ENCODE measurements around the gene SLC8B1. TPM values are rescaled to one million over a fixed set of nuclear protein-coding genes. Genes with fewer than 3 reads are reported as not detected.

Gene SLC8B1
- total RNA-seq, 1 donor from 2014 or later, result 27.9 TPM

DNA sequence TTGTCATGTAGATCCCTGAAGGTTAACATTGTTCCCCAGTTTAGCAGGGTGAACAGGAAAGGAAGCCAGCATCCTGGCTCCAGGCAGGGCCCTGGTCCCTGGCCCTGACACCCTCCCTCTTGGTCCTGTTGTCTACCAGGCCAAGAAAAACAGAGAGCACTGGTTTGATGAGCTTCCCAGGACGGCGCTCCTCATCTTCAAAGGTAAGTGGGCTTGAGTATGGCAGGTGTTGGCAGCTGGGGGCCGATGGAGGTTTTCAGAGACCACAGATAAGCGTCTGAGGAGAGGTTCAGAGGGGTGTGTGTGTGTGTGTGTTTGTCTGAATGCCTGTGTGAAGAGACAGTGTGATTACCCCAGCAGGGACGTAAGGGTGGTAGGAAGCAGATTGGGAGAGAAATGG is 56.3 kb downstream of the SLC8B1 start:
- H3K27ac Mint-ChIP-seq (ENCODE audit: unreplicated experiment), result no peak overlapping the region
- H3K27me3 Mint-ChIP-seq (ENCODE audit: unreplicated experiment), result no peaks in the 10 kb centered on the region
- no peaks in the 10 kb centered on the region for H3K36me3 Mint-ChIP-seq (ENCODE audit: unreplicated experiment)
- no peak for DNase-seq
- no peaks in the 10 kb centered on the region for H3K9me3 Mint-ChIP-seq (ENCODE audit: unreplicated experiment)
- H3K4me1 Mint-ChIP-seq (ENCODE audit: low read depth, unreplicated experiment), result no peaks in the 10 kb centered on the region
- TF ChIP-seq, protein P1, sequence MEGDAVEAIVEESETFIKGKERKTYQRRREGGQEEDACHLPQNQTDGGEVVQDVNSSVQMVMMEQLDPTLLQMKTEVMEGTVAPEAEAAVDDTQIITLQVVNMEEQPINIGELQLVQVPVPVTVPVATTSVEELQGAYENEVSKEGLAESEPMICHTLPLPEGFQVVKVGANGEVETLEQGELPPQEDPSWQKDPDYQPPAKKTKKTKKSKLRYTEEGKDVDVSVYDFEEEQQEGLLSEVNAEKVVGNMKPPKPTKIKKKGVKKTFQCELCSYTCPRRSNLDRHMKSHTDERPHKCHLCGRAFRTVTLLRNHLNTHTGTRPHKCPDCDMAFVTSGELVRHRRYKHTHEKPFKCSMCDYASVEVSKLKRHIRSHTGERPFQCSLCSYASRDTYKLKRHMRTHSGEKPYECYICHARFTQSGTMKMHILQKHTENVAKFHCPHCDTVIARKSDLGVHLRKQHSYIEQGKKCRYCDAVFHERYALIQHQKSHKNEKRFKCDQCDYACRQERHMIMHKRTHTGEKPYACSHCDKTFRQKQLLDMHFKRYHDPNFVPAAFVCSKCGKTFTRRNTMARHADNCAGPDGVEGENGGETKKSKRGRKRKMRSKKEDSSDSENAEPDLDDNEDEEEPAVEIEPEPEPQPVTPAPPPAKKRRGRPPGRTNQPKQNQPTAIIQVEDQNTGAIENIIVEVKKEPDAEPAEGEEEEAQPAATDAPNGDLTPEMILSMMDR (IDR thresholded peaks at IDR 0.05; ENCODE audit: partially characterized antibody, unreplicated experiment), result no peak
- H3K4me3 Mint-ChIP-seq (ENCODE audit: unreplicated experiment), result no peak overlapping the region

DNA sequence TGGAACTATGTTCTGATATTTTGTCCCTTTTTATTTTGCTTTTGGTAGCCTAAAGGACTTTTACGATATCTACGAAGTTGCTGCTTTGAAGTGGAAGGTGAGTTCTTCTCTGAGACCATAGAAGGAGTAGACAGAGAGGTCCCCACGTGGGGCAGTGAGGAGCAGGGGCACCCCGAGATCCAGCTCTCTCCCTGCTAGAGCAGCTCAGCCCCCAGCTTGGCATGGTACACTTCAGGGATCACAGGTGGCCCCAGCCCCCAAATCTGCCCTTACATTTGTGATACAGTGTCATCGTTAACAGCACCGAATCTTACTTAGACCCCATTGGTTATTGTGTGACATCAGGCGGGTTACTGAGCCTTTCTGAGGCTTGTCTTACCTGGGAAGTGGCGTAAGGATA is 56.8 kb downstream of the SLC8B1 start:
- no peaks in the 10 kb centered on the region for H3K36me3 Mint-ChIP-seq (ENCODE audit: unreplicated experiment)
- TF ChIP-seq, protein P1 (IDR thresholded peaks at IDR 0.05; ENCODE audit: partially characterized antibody, unreplicated experiment), result no peak
- H3K27me3 Mint-ChIP-seq (ENCODE audit: unreplicated experiment), result no peaks in the 10 kb centered on the region
- no peak overlapping the region for H3K4me3 Mint-ChIP-seq (ENCODE audit: unreplicated experiment)
- H3K27ac Mint-ChIP-seq (ENCODE audit: unreplicated experiment), result no peak overlapping the region
- H3K9me3 Mint-ChIP-seq (ENCODE audit: unreplicated experiment), result no peaks in the 10 kb centered on the region
- DNase-seq, result no peak
- no peaks in the 10 kb centered on the region for H3K4me1 Mint-ChIP-seq (ENCODE audit: low read depth, unreplicated experiment)

DNA sequence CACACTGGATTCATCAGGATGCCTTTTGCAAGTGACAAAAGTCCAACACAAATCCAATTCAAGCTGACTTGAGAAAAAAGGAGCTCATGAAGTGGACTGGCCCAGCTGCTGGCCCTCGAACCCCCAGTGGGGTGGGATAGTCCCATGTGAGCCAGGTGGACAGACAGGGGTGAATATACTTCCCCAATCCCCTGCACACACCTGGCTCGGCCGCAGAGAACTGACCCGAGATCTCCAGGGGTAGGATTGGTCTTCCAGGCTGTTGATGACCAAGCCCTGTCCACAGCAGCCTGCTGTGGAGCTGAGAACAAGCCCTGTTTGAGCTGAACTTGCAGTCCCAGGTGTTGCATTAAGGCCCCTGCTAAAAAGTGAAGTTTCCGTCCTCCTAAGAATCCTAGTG is 57.4 kb downstream of the SLC8B1 start:
- no peak overlapping the region for H3K4me3 Mint-ChIP-seq (ENCODE audit: unreplicated experiment)
- TF ChIP-seq, protein P1 (IDR thresholded peaks at IDR 0.05; ENCODE audit: partially characterized antibody, unreplicated experiment), result no peak
- no peak for DNase-seq
- H3K4me1 Mint-ChIP-seq (ENCODE audit: low read depth, unreplicated experiment), result peaks cover 6% of the 10 kb centered on the region
- H3K36me3 Mint-ChIP-seq (ENCODE audit: unreplicated experiment), result no peaks in the 10 kb centered on the region
- H3K27me3 Mint-ChIP-seq (ENCODE audit: unreplicated experiment), result no peaks in the 10 kb centered on the region
- no peaks in the 10 kb centered on the region for H3K9me3 Mint-ChIP-seq (ENCODE audit: unreplicated experiment)
- no peak overlapping the region for H3K27ac Mint-ChIP-seq (ENCODE audit: unreplicated experiment)

DNA sequence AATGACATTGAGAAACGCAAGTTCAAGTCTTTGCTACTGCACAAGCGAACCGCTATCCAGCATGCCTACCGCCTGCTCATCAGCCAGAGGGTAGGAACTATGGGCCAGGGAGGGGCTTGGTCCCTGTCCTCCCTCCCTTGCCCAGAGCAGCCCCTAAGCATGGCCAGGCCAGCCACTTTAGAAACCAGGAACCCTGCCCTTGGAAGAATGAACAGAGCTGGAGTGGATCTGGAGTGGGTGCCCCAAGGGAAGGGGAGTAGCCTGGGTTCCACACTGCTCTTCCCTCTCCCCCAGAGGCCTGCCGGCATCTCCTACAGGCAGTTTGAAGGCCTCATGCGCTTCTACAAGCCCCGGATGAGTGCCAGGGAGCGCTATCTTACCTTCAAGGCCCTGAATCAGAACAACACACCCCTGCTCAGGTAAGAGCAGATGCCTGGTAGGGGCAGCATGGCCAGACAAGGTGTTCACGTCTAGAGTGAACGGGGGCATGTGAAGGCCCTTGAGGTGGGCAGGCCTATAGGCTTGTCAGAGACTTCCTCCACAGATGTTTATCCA is 57.9 kb downstream of the SLC8B1 start:
- no peak for DNase-seq
- Mint-ChIP-seq H3K9me3 (ENCODE audit: unreplicated experiment) (no peaks in the 10 kb centered on the region), H3K27me3 (ENCODE audit: unreplicated experiment) (no peaks in the 10 kb centered on the region), H3K4me3 (ENCODE audit: unreplicated experiment) (no peak overlapping the region), H3K27ac (ENCODE audit: unreplicated experiment) (no peak overlapping the region), H3K4me1 (ENCODE audit: low read depth, unreplicated experiment) (peaks cover 11% of the 10 kb centered on the region), H3K36me3 (ENCODE audit: unreplicated experiment) (no peaks in the 10 kb centered on the region)
- TF ChIP-seq, protein P1 (IDR thresholded peaks at IDR 0.05; ENCODE audit: partially characterized antibody, unreplicated experiment), result no peak

DNA sequence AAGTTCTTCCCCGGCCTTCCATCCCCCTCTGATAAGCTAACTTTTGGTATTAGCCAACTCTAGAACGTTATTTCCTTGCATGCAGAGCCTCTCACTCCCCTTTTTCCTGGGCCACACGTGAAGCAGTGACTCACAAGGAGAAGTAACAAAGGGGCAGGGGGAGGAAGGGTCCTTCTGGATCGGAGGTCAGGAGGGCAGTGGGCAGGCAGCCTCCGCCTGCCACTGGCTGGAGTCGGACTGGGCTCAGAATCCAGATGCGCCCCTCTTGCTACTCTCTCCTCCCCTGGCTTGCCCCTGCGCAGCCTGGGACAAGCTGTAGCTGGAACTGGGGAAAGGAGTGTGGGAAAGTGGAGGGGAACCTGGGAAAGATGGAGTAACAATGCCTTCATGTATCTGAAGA is 58.6 kb downstream of the SLC8B1 start:
- Mint-ChIP-seq H3K27ac (ENCODE audit: unreplicated experiment) (no peak overlapping the region), H3K9me3 (ENCODE audit: unreplicated experiment) (no peaks in the 10 kb centered on the region), H3K4me1 (ENCODE audit: low read depth, unreplicated experiment) (peaks cover 15% of the 10 kb centered on the region), H3K4me3 (ENCODE audit: unreplicated experiment) (no peak overlapping the region), H3K27me3 (ENCODE audit: unreplicated experiment) (no peaks in the 10 kb centered on the region), H3K36me3 (ENCODE audit: unreplicated experiment) (no peaks in the 10 kb centered on the region)
- no peak for DNase-seq
- TF ChIP-seq, protein P1 (IDR thresholded peaks at IDR 0.05; ENCODE audit: partially characterized antibody, unreplicated experiment), result no peak
